ENCODE data around the gene ATG9B. TPM values are rescaled to one million over a fixed set of nuclear protein-coding genes. Genes with fewer than 3 reads are reported as not detected.

ATG9B gene
- total and polyA plus RNA-seq, 2 donors (not counting 3 experiments of a cell fraction or from before 2014, with no cell fraction given): 0.04 TPM; not detected in 1

DNA sequence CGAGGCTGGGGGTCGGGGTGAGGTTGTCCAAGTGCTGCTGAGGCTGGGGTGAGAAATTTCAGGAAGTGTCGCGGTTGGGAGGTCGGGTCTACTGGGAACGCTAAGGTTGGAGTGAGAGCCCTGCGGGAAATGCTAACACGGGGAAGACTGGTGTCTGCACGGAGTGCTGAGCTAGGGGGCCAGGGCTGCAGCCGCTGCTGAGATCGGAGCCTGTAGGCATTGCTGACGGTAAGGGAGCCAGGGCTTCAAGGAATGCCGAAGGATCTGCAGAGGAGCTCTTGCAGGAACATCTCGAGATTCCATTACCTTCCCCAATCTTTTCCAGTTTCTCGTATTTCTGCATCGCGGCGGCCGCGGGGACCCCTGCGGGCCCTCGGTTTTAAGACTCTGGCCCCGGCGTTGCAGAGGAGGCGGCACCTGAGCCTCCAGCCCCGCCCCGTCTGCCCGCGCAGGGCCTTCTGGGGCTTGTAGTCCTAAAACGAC, 33.3 kb upstream of the ATG9B start, which contains the start of gene CDK5:
Gene CDK5 (minus strand): TSS at position 392 of the 483 bp plus-strand sequence. CDS start 49 bp downstream, at position 343.
- Histone ChIP-seq H3K27ac (ENCODE audit: insufficient read depth, low read depth, low read length) (peak within 1 kb of the TSS; percentile 81), H3K4me3 (replicated peaks in 1 of 3; ENCODE audit: insufficient read depth in 1 of 3, low read depth in 1 of 3, low read length in 3 of 3) (peak within 1 kb of the TSS; percentile 28 to 69 (median 48)), H3K9ac (replicated peaks; ENCODE audit: extremely low read depth, insufficient read depth, low read length) (peak within 1 kb of the TSS; percentile 57), H3K9me3 (replicated peaks; ENCODE audit: control insufficient read depth, insufficient read depth, low read length) (no peaks in the 10 kb centered on the region), H3K4me2 (ENCODE audit: insufficient read depth, low read length) (peak within 1 kb of the TSS; percentile 55), H3K36me3 (ENCODE audit: control insufficient read depth in 2 of 2, extremely low read depth in 1 of 2, insufficient read depth in 2 of 2, low read length in 2 of 2) (peaks cover 0 to under 1% of the 10 kb centered on the region in 2 experiments), H3K27me3 (ENCODE audit: control insufficient read depth in 2 of 2, insufficient read depth in 2 of 2, low read length in 2 of 2) (no peaks in the 10 kb centered on the region), H3K4me1 (ENCODE audit: control insufficient read depth, extremely low read depth, insufficient read depth, low read length) (peaks cover 29% of the 10 kb centered on the region), H4K20me1 (replicated peaks; ENCODE audit: control insufficient read depth, extremely low read depth, insufficient read depth, low read length) (no peaks in the 10 kb centered on the region), H2AFZ (ENCODE audit: low read depth, low read length) (peak within 1 kb of the TSS; percentile 81), H3K79me2 (ENCODE audit: control insufficient read depth, insufficient read depth, low read length) (peaks cover 29% of the 10 kb centered on the region), H3K9me1 (replicated peaks; ENCODE audit: control insufficient read depth, extremely low read depth, insufficient read depth, low read length) (no peaks in the 10 kb centered on the region)
- POLR2A ChIA-PET: no interaction called here
- intact Hi-C loops (cut with micrococcal nuclease) (no loop called here), dilution Hi-C loops (cut with MboI; ENCODE audit: extremely low pct_ligation_motif_present, low sequenced_read_pairs) (no loop called here)
- DNase-seq (ENCODE audit: low read depth, low spot score) (no peak), FAIRE-seq (no peak)
- CTCF ChIA-PET: interaction anchor here (1.0 to 1.3 kb wide), 2 partner anchors 29 to 95 kb away, joined by 3 to 5 read pairs; partner anchors contain the start of gene ABCB8
- BruUV-seq (replicated peaks): no TSS peak
- TF ChIP-seq GATA2 (IDR thresholded peaks at IDR 0.05; ENCODE audit: insufficient read depth, insufficient read length, low read depth, low read length) (no peak), EZH2 (IDR thresholded peaks at IDR 0.05; ENCODE audit: borderline replicate concordance, low read depth, low read length, severe bottlenecking) (no peak), POLR2A (IDR thresholded peaks at IDR 0.05; ENCODE audit: low read depth, low read length) (no peak), POLR2AphosphoS5 (IDR thresholded peaks at IDR 0.05; ENCODE audit: insufficient read depth, low read depth, low read length) (no peak), CTCF (IDR thresholded peaks at IDR 0.05; ENCODE audit: extremely low read depth in 1 of 2, insufficient read depth in 1 of 2, low read depth in 1 of 2, low read length in 2 of 2) (no peak), JUN (IDR thresholded peaks at IDR 0.05; ENCODE audit: borderline replicate concordance, insufficient read depth, insufficient read length, low read depth) (no peak), FOS (IDR thresholded peaks at IDR 0.05; ENCODE audit: borderline replicate concordance, insufficient read depth, low read length) (no peak), MYC (IDR thresholded peaks at IDR 0.05; ENCODE audit: low read depth, low read length) (no peak)
- TF ChIP-seq, protein P1, sequence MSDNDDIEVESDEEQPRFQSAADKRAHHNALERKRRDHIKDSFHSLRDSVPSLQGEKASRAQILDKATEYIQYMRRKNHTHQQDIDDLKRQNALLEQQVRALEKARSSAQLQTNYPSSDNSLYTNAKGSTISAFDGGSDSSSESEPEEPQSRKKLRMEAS (IDR thresholded peaks at IDR 0.05; ENCODE audit: insufficient read depth, insufficient read length): no peak
